Measurements from ENCODE around the gene RHBDF1.
A peak's percentile ranks its signal among the peaks of the same experiment; 100 is the strongest.
"Not testable (repeated sequence)": the region's sequence is repeated elsewhere in the genome, so short reads cannot be mapped to it uniquely, and the experiment has no call there.

RHBDF1 gene

DNA sequence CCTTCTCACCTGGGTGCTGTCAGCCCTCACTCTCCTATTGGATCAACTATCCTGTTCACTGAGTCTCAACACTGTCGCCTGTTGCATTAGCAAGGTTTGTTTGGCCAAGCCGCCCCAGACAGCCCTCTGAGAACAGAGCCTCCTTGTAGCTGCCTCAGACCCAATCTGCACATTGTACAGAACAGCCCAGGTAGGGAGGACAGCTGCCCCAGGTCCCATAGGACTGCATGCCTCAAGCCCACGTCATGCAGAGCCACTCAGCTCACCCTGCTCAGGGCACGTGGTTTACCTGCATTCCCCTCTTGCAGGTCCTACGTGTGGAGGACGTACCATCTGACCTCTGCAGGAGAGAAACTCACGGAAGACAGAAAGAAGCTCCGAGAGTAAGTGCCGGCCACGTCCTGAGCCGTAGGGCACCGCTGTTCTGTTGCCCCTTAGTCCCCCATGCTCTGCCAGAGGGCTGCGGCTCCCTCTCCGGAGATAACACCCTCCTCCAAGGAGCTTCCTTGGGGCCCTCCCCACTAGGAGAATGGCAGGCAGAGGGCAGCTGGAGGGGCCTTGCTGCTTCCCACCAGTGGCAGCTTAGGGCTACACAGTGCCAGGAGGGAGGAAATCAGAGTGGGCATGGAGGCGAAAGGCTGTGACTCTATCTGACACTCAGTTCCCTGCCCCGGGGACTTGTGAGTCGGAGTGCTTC, 16.1 kb downstream of the RHBDF1 start:
- TF ChIP-seq SPI1 (IDR thresholded peaks at IDR 0.05; ENCODE audit: low read depth, low read length) (no peak), POLR2A (IDR thresholded peaks at IDR 0.05; ENCODE audit: low read depth, low read length) (no peak), TAF1 (IDR thresholded peaks at IDR 0.05; ENCODE audit: low read depth, low read length) (no peak), POU2F2 (IDR thresholded peaks at IDR 0.05; ENCODE audit: low read depth, low read length) (no peak), POLR2AphosphoS5 (IDR thresholded peaks at IDR 0.05; ENCODE audit: low read depth, low read length) (no peak), PAX5 (IDR thresholded peaks at IDR 0.05; ENCODE audit: insufficient read depth, low read length, severe bottlenecking) (no peak)

GRCh38 chr16:55571-56136, 16.8 kb downstream of the RHBDF1 start:
- TF ChIP-seq POLR2A (IDR thresholded peaks at IDR 0.05; ENCODE audit: low read depth, low read length) (no peak), PAX5 (IDR thresholded peaks at IDR 0.05; ENCODE audit: insufficient read depth, low read length, severe bottlenecking) (no peak), TAF1 (IDR thresholded peaks at IDR 0.05; ENCODE audit: low read depth, low read length) (no peak), POLR2AphosphoS5 (IDR thresholded peaks at IDR 0.05; ENCODE audit: low read depth, low read length) (no peak)
- FAIRE-seq, result no peak
- DNase-seq (ENCODE audit: insufficient read length, low spot score), result no peak

More for the DNA sequence above, 16.1 kb downstream of the RHBDF1 start:
- DNase-seq (ENCODE audit: insufficient read length, low spot score) (no peak), FAIRE-seq (no peak)

- DNase-seq (ENCODE audit: insufficient read length, low spot score) (no peak), FAIRE-seq (no peak)
- TF ChIP-seq POU2F2 (IDR thresholded peaks at IDR 0.05; ENCODE audit: low read depth, low read length) (no peak), POLR2AphosphoS5 (IDR thresholded peaks at IDR 0.05; ENCODE audit: low read depth, low read length) (no peak), PAX5 (IDR thresholded peaks at IDR 0.05; ENCODE audit: insufficient read depth, low read length, severe bottlenecking) (no peak), POLR2A (IDR thresholded peaks at IDR 0.05; ENCODE audit: low read depth, low read length) (no peak), SPI1 (IDR thresholded peaks at IDR 0.05; ENCODE audit: low read depth, low read length) (no peak), TAF1 (IDR thresholded peaks at IDR 0.05; ENCODE audit: low read depth, low read length) (no peak)
Observed at GRCh38 chr16:54237-54581, 18.2 kb downstream of the RHBDF1 start.

GRCh38 chr16:53346-54236, 18.8 kb downstream of the RHBDF1 start, which contains the start of the genes POLR3K and SNRNP25:
Gene POLR3K (minus strand): TSS chr16:53608. CDS start chr16:53586, 22 bp downstream.
Gene SNRNP25 (plus strand): TSS chr16:53828. CDS start chr16:54017, 189 bp downstream.
- DNase-seq (ENCODE audit: insufficient read length, low spot score) (peak; percentile 99), FAIRE-seq (peak; percentile 99)
- TF ChIP-seq POLR2A (IDR thresholded peaks at IDR 0.05; ENCODE audit: low read depth, low read length), result peak; percentile 77
- peak; percentile 20; the same call in 1 of the 2 replicates for TF ChIP-seq TAF1 (IDR thresholded peaks at IDR 0.05; ENCODE audit: low read depth, low read length)
- TF ChIP-seq POLR2AphosphoS5 (IDR thresholded peaks at IDR 0.05; ENCODE audit: low read depth, low read length), result peak; percentile 77
- TF ChIP-seq PAX5 (IDR thresholded peaks at IDR 0.05; ENCODE audit: insufficient read depth, low read length, severe bottlenecking), result no peak
- no peak for TF ChIP-seq SPI1 (IDR thresholded peaks at IDR 0.05; ENCODE audit: low read depth, low read length)

DNA sequence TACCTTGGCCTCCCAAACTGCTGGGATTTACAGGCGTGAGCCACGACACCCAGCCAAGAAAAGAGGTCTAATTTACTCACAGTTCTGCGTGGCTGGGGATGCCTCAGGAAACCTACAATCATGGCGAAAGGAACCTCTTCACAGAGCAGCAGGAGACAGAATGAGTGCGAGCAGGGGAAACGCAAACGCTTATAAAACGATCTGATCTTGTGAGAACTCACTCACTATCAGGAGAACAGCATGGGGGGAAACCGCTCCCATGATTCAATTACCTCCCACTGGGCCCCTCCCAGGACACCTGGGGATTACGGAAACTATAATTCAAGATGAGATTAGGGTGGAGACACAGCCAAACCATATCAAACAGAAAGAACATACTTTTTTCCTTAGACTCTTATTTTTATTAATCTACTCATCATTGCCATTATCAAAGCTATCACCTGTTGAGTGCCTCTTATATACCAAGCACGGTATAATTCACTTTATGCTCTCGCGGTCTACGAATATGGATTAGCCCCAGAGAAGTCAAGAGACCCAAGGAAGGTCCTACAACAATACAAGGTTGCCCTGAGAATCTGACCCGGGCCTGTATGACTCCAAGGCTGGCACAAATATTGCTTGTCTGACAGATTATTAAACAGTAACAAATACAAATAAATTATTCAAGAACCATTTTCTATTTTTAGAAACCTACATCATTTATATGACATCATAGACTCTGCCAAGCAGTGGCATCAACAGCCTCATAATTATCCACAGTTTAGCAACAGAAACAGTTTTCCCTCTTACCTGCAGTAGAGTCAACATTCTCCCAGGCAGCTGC, 21.5 kb downstream of the RHBDF1 start:
- DNase-seq (ENCODE audit: insufficient read length, low spot score), result no peak
- FAIRE-seq, result no peak
- no peak for TF ChIP-seq POLR2AphosphoS5 (IDR thresholded peaks at IDR 0.05; ENCODE audit: low read depth, low read length)
- no peak for TF ChIP-seq POLR2A (IDR thresholded peaks at IDR 0.05; ENCODE audit: low read depth, low read length)
- TF ChIP-seq SPI1 (IDR thresholded peaks at IDR 0.05; ENCODE audit: low read depth, low read length), result no peak
- no peak for TF ChIP-seq PAX5 (IDR thresholded peaks at IDR 0.05; ENCODE audit: insufficient read depth, low read length, severe bottlenecking)
- no peak for TF ChIP-seq TAF1 (IDR thresholded peaks at IDR 0.05; ENCODE audit: low read depth, low read length)
- no peak for TF ChIP-seq POU2F2 (IDR thresholded peaks at IDR 0.05; ENCODE audit: low read depth, low read length)

DNA sequence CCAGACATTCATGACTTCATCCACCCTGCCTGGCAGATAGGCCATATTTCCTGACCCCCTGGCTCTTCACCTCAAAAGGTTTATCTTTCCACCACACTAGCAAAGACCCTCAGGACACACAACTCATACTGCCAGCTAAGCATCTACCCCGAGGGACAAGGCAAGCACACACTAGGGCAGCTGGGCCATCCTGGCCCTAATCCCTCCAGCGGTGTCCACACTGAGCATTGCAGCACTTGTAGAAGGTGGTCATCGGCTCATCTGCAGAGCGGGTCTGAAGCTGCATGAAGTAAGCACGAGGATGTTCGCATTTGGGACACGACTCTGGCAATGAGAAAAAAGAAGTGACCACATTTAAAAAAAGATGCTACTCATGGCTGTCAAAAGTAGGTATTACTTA, 25.2 kb downstream of the RHBDF1 start:
- no peak for FAIRE-seq

DNA sequence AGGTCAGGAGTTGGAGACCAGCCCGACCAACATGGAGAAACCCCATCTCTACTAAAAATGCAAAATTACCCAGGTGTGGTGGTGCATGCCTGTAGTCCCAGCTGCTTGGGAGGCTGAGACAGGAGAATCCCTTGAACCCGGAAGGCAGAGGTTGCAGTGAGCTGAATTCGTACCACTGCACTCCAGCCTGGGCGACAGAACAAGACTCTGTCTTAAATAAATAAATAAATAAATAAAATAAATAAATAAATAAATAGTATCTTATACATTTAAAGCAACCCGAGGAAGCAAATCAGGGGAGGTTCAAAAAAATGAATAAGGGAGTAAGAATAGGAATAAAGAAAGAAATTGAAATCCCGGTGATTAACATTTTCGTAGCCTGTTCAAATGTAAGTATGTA, 25.9 kb downstream of the RHBDF1 start:
- DNase-seq (ENCODE audit: insufficient read length, low spot score); FAIRE-seq: not testable (repeated sequence)

More for the DNA sequence above, 25.2 kb downstream of the RHBDF1 start:
- TF ChIP-seq POLR2AphosphoS5 (IDR thresholded peaks at IDR 0.05; ENCODE audit: low read depth, low read length) (no peak), TAF1 (IDR thresholded peaks at IDR 0.05; ENCODE audit: low read depth, low read length) (no peak), SPI1 (IDR thresholded peaks at IDR 0.05; ENCODE audit: low read depth, low read length) (no peak), POU2F2 (IDR thresholded peaks at IDR 0.05; ENCODE audit: low read depth, low read length) (no peak), PAX5 (IDR thresholded peaks at IDR 0.05; ENCODE audit: insufficient read depth, low read length, severe bottlenecking) (no peak), POLR2A (IDR thresholded peaks at IDR 0.05; ENCODE audit: low read depth, low read length) (no peak)
- DNase-seq (ENCODE audit: insufficient read length, low spot score), result no peak

DNA sequence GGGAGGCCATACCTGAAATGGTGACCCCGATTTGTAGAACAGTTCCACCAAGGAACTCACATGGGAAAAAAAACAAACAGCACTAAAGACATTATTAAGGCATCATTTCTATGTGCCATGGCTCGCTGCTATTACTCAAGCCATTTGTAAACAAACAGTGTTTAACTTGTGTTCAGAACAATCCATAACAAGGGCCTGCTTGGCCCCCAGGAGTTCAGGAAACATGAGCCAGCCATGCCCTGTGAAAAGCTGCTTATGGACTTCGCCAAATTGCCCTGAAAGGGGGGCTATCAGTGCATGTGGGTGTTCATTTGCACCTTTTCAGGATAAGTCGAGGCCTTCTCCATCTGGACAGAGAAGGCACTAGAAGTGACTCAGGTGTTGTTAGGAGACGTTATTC, 27.0 kb downstream of the RHBDF1 start:
- FAIRE-seq, result no peak
- DNase-seq (ENCODE audit: insufficient read length, low spot score), result no peak

More for the DNA sequence above, 27.0 kb downstream of the RHBDF1 start:
- TF ChIP-seq SPI1 (IDR thresholded peaks at IDR 0.05; ENCODE audit: low read depth, low read length) (no peak), PAX5 (IDR thresholded peaks at IDR 0.05; ENCODE audit: insufficient read depth, low read length, severe bottlenecking) (no peak), TAF1 (IDR thresholded peaks at IDR 0.05; ENCODE audit: low read depth, low read length) (no peak), POLR2AphosphoS5 (IDR thresholded peaks at IDR 0.05; ENCODE audit: low read depth, low read length) (no peak), POLR2A (IDR thresholded peaks at IDR 0.05; ENCODE audit: low read depth, low read length) (no peak), POU2F2 (IDR thresholded peaks at IDR 0.05; ENCODE audit: low read depth, low read length) (no peak)
